Brain microvascular endothelial cell (primary cell): ENCODE measurements around the gene FOLR2.

Source experiments
- DNase-seq: peaks from one replicate; pipeline ENCODE4 v3.0.0-alpha.2; 2020
- H3K27ac ChIP-seq: fragments of 250-450 bp; sonication (Bioruptor Pico); 2 replicates; pipeline ENCODE4 v1.5.1; 2020; ENCODE audit warnings: mild to moderate bottlenecking, moderate library complexity
- H3K27me3 ChIP-seq: fragments of 250-450 bp; sonication (Bioruptor Pico); replicated peaks from 2 replicates; pipeline ENCODE4 v1.5.1; 2020; ENCODE audit warnings: mild to moderate bottlenecking
- H3K36me3 ChIP-seq: fragments of 250-450 bp; sonication (Bioruptor Pico); replicated peaks from 2 replicates; pipeline ENCODE4 v1.5.1; 2020; ENCODE audit warnings: mild to moderate bottlenecking
- H3K4me3 ChIP-seq: 2 replicates; pipeline ENCODE4 v1.5.1; 2011; ENCODE audit warnings: low read depth, mild to moderate bottlenecking, control low read depth, low read length, moderate library complexity
- in situ Hi-C: cut with HindIII; loops from 2 replicates; pipeline ENCODE4 v1.10.0; 2017; ENCODE audit warnings: low sequenced_read_pairs, low pct_ligation_motif_present
- TF ChIP-seq, protein P1 (sequence below): IDR thresholded peaks from 2 replicates; pipeline ENCODE4 v1.5.1; 2011; ENCODE audit warnings: low read depth, mild to moderate bottlenecking, moderate library complexity, low read length, control low read depth, inconsistent platforms; ENCODE audit errors: missing control alignments

Gene FOLR2

DNA sequence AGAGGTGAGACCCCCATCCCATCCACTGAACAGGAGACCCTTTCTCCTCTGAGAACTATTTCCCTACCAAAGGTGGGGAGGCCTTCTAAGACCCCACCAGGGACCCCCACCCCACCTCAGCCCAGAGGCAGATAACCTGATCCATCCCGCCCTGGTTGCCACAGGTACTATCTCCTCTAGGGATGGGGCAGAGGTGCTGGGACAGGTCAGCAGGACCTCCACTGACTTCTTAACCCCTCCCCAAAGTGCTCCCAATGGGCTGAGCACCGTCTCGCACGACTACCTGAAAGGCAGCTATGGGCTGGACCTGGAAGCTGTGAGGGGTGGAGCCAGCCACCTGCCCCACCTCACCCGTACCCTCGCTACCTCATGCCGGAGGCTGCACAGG, 12.2 kb downstream of the FOLR2 start:
- no peak for DNase-seq
- H3K36me3 ChIP-seq: peaks cover 59% of the 10 kb centered on the region
- no peak overlapping the region for H3K4me3 ChIP-seq

DNA sequence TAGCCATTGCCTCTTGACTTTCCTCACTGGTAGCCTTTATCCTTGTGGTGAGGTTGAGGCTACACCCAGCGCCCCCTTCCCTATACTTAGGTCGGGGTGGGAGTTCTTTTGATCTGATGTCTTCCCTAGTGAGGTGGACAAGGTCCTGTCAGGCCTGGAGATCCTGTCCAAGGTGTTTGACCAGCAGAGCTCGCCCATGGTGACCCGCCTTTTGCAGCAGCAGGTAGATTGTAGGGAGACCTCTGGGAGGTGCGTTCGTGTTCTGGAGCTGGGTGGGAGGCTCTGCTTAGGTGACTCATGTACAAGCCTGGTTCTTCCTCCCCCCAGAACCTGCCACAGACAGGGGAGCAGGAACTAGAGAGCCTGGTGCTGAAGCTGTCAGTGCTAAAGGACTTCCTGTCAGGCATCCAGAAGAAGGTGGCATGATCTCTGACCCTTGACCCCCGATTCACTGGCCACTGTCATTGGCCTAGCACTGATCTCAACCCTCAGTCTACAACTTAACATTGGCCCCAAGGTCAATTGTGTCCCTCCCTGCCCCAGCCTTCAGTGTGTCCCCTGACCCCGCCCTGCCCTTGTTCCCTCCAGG, 12.8 kb downstream of the FOLR2 start:
- in situ Hi-C loops: no loop called here
- peaks cover 64% of the 10 kb centered on the region for H3K36me3 ChIP-seq

More for the DNA sequence above, 12.2 kb downstream of the FOLR2 start:
- in situ Hi-C loops: no loop called here
- no peak overlapping the region for H3K27ac ChIP-seq
- no peaks in the 10 kb centered on the region for H3K27me3 ChIP-seq
- TF ChIP-seq, protein P1, sequence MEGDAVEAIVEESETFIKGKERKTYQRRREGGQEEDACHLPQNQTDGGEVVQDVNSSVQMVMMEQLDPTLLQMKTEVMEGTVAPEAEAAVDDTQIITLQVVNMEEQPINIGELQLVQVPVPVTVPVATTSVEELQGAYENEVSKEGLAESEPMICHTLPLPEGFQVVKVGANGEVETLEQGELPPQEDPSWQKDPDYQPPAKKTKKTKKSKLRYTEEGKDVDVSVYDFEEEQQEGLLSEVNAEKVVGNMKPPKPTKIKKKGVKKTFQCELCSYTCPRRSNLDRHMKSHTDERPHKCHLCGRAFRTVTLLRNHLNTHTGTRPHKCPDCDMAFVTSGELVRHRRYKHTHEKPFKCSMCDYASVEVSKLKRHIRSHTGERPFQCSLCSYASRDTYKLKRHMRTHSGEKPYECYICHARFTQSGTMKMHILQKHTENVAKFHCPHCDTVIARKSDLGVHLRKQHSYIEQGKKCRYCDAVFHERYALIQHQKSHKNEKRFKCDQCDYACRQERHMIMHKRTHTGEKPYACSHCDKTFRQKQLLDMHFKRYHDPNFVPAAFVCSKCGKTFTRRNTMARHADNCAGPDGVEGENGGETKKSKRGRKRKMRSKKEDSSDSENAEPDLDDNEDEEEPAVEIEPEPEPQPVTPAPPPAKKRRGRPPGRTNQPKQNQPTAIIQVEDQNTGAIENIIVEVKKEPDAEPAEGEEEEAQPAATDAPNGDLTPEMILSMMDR: no peak

DNA sequence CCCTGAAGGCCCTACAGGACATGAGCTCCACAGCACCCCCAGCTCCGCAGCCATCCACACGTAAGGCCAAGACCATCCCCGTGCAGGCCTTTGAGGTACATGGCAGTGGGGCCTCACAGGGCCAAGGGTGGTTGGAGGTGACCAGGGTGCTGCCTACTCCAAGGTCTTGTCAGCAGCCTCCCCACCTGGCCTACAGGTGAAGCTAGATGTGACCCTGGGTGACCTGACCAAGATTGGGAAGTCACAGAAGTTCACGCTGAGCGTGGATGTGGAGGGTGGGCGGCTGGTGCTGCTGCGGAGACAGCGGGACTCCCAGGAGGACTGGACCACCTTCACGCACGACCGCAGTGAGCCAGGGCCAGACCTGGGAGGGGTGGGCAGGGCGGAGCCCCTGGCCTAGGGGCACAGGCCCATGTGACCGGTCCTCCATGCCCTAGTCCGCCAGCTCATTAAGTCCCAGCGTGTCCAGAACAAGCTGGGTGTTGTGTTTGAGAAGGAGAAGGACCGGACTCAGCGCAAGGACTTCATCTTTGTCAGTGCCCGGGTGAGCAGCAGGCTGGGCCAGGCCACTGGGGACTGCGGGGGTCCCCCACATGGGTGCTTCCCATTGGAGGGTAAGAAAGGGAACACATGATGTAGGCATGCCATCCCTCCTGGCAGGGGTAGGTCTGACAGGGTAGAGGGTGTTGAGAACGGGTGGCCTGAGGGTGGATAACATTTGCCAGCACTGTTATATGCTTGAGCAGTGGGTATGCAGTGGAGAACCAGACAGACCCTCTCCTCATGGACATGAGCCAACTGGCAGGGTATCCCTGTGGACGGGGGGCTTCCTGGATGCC, 13.6 kb downstream of the FOLR2 start:
- no peak overlapping the region for H3K4me3 ChIP-seq
- in situ Hi-C loops: no loop called here
- peaks cover 71% of the 10 kb centered on the region for H3K36me3 ChIP-seq
- no peak for DNase-seq
- TF ChIP-seq, protein P1: no peak
- H3K27me3 ChIP-seq: no peaks in the 10 kb centered on the region
- H3K27ac ChIP-seq: no peak overlapping the region

More for the DNA sequence above, 12.8 kb downstream of the FOLR2 start:
- no peak for DNase-seq
- TF ChIP-seq, protein P1: no peak
- H3K27ac ChIP-seq: no peak overlapping the region
- H3K27me3 ChIP-seq: no peaks in the 10 kb centered on the region
- H3K4me3 ChIP-seq: no peak overlapping the region

DNA sequence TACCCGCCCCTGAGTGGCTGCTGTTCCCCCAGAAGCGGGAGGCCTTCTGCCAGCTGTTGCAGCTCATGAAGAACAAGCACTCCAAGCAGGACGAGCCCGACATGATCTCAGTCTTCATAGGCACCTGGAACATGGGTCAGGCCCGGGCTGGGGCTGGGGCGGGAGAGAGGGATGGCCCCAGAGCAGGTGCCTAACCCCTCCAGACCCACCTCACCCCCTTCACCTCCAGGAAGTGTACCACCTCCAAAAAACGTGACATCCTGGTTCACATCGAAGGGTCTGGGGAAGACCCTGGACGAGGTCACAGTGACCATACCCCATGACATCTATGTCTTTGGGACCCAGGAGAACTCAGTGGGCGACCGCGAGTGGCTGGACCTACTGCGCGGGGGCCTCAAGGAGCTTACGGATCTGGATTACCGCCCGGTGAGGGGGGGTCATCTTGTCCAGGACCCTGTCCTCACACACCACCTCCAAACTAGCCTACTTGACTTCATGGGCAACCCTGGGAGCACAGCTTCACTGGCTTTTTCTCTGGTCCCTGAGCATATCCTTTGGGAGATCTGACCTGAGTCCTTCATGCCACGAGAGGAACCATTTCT, 14.3 kb downstream of the FOLR2 start:
- Histone ChIP-seq H3K4me3 (no peak overlapping the region), H3K27me3 (no peaks in the 10 kb centered on the region), H3K27ac (no peak overlapping the region), H3K36me3 (peaks cover 77% of the 10 kb centered on the region)
- in situ Hi-C loops: no loop called here
- TF ChIP-seq, protein P1: no peak
- DNase-seq: no peak

DNA sequence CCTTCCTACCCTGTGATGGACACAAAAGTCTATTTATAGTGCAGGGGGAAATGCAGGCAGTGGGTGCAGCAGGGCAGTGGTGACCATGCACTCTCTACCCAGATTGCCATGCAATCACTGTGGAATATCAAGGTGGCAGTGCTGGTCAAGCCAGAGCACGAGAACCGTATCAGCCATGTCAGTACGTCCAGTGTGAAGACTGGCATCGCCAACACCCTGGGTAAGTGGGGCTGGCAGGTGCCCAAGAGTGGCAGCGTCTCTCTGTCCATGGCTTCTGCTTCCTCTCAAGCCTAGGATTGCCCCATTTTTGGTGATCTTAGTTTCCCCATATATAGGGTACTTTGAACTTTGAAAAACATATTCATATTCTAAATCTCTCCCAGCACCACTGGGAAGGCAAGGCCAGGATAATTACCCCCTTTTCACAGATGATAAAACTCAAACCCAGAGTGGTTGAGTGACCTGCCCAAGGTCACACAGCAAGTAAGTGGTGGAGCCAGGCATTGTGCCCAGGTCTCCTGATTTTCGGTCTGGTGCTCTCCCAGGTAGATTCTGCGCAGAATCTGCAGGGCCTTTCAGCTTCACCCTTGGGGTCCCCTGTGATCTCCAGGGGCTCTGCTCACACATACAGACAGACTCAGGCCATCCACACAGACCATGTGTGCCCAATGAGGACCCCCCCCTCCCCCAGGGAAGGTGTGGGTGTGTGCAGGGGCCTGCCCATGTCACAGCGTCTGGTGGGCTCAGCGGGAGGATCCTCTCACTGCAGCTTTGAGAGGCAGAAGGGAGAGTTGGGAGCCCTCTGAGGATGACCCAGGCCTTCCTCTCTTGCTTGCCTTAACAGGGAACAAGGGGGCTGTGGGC, 15.0 kb downstream of the FOLR2 start:
- no peak for DNase-seq
- in situ Hi-C loops: no loop called here
- H3K36me3 ChIP-seq: peaks cover 81% of the 10 kb centered on the region
- H3K4me3 ChIP-seq: no peak overlapping the region
- no peaks in the 10 kb centered on the region for H3K27me3 ChIP-seq
- H3K27ac ChIP-seq: no peak overlapping the region
- TF ChIP-seq, protein P1: no peak
